Loucy (cell line): Measurements from ENCODE around the gene PTPRN2.

Experiments
- H2AFZ ChIP-seq: fragments of 200-600 bp; sonication (generic); 2 replicates; pipeline ENCODE4 v1.6.0; 2016; ENCODE audit warnings: antibody characterized with exemption, mild to moderate bottlenecking, low read length, moderate library complexity
- H3F3A ChIP-seq: fragments of 200-600 bp; 2 replicates; pipeline ENCODE4 v1.6.0; 2016; ENCODE audit warnings: antibody characterized with exemption, low read depth, mild to moderate bottlenecking
- H3K27me3 ChIP-seq: fragments of 200-600 bp; sonication (generic); 2 replicates; pipeline ENCODE4 v1.6.1; 2014; ENCODE audit warnings: low read length, mild to moderate bottlenecking; ENCODE audit not compliant: insufficient read depth, poor library complexity, severe bottlenecking
- H3K36me3 ChIP-seq: fragments of 200-600 bp; sonication (generic); 2 replicates; pipeline ENCODE4 v1.6.1; 2016; ENCODE audit warnings: low read length; ENCODE audit not compliant: insufficient read depth
- H3K4me1 ChIP-seq: fragments of 200-600 bp; sonication (generic); 2 replicates; pipeline ENCODE4 v1.5.1; 2014; ENCODE audit warnings: low read length, mild to moderate bottlenecking; ENCODE audit not compliant: insufficient read depth, poor library complexity, severe bottlenecking
- H3K4me2 ChIP-seq: fragments of 200-600 bp; sonication (generic); 2 replicates; pipeline ENCODE4 v1.6.0; 2014; ENCODE audit warnings: antibody characterized with exemption, low read length, low read depth, mild to moderate bottlenecking; ENCODE audit not compliant: poor library complexity, severe bottlenecking
- H3K4me3 ChIP-seq: fragments of 200-600 bp; sonication (generic); 2 replicates; pipeline ENCODE4 v1.5.1; 2014; ENCODE audit warnings: low read length, mild to moderate bottlenecking, mixed read lengths; ENCODE audit not compliant: poor library complexity, severe bottlenecking
- H3K79me2 ChIP-seq: fragments of 200-600 bp; sonication (generic); 2 replicates; pipeline ENCODE4 v1.6.1; 2014; ENCODE audit warnings: low read length; ENCODE audit not compliant: insufficient read depth
- H3K9ac ChIP-seq: fragments of 200-600 bp; sonication (generic); 2 replicates; pipeline ENCODE4 v1.6.0; 2014; ENCODE audit warnings: mild to moderate bottlenecking, low read depth, low read length, moderate library complexity; ENCODE audit not compliant: poor library complexity, severe bottlenecking
- H3K9me2 ChIP-seq: fragments of 200-600 bp; sonication (generic); replicated peaks from 2 replicates; pipeline ENCODE4 v1.6.1; 2016; ENCODE audit warnings: low read depth, low read length, mixed read lengths
- H3K9me3 ChIP-seq: fragments of 200-600 bp; sonication (generic); 2 replicates; pipeline ENCODE4 v1.6.1; 2014; ENCODE audit warnings: mild to moderate bottlenecking, antibody characterized with exemption, low read length, low read depth; ENCODE audit not compliant: insufficient read depth
- H4K20me1 ChIP-seq: fragments of 200-600 bp; sonication (generic); 2 replicates; pipeline ENCODE4 v1.6.0; 2014; ENCODE audit warnings: antibody characterized with exemption, low read length, mild to moderate bottlenecking; ENCODE audit not compliant: insufficient read depth, poor library complexity, severe bottlenecking
- EZH2phosphoT487 ChIP-seq: fragments of 200-600 bp; IDR thresholded peaks from 2 replicates; pipeline ENCODE4 v1.6.1; 2018; ENCODE audit warnings: antibody characterized with exemption, mild to moderate bottlenecking, moderate library complexity, borderline replicate concordance
- TF ChIP-seq, protein P1 (sequence below): fragments of 200-600 bp; sonication (generic); conservative IDR thresholded peaks from 2 replicates; pipeline ENCODE4 v1.5.1; 2014; ENCODE audit warnings: mild to moderate bottlenecking, antibody characterized with exemption, low read length

Gene PTPRN2

DNA sequence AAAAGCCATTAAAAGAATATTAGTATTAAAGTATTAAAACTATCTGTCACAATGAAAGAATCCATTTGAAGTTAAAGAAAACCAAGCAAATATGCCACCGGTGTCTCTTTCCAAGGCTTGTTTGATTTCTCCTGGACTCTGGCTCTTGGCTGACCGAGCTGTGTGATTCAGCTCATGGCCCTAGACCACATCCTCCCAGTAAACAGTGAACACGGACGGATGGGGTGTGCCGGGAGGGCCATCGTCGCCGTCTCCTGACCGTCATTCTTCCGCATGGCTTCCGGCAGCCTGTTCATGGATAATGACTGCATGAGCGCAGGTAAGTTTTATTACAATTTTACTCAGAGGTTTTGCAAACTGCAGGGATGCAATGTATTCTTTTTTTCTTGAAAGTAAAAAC is 1032.3 kb downstream of the PTPRN2 start:
- Histone ChIP-seq H4K20me1 (no peaks in the 10 kb centered on the region), H2AFZ (no peak overlapping the region), H3K9me2 (no peaks in the 10 kb centered on the region), H3F3A (no peaks in the 10 kb centered on the region), H3K9me3 (no peaks in the 10 kb centered on the region; the same call in 1 of the 2 replicates), H3K9ac (no peak overlapping the region), H3K79me2 (no peaks in the 10 kb centered on the region), H3K27me3 (no peaks in the 10 kb centered on the region), H3K4me2 (no peak overlapping the region), H3K4me3 (no peak overlapping the region), H3K4me1 (no peaks in the 10 kb centered on the region), H3K36me3 (no peaks in the 10 kb centered on the region)
- TF ChIP-seq EZH2phosphoT487, result no peak
- TF ChIP-seq, protein P1, sequence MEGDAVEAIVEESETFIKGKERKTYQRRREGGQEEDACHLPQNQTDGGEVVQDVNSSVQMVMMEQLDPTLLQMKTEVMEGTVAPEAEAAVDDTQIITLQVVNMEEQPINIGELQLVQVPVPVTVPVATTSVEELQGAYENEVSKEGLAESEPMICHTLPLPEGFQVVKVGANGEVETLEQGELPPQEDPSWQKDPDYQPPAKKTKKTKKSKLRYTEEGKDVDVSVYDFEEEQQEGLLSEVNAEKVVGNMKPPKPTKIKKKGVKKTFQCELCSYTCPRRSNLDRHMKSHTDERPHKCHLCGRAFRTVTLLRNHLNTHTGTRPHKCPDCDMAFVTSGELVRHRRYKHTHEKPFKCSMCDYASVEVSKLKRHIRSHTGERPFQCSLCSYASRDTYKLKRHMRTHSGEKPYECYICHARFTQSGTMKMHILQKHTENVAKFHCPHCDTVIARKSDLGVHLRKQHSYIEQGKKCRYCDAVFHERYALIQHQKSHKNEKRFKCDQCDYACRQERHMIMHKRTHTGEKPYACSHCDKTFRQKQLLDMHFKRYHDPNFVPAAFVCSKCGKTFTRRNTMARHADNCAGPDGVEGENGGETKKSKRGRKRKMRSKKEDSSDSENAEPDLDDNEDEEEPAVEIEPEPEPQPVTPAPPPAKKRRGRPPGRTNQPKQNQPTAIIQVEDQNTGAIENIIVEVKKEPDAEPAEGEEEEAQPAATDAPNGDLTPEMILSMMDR, result no peak

DNA sequence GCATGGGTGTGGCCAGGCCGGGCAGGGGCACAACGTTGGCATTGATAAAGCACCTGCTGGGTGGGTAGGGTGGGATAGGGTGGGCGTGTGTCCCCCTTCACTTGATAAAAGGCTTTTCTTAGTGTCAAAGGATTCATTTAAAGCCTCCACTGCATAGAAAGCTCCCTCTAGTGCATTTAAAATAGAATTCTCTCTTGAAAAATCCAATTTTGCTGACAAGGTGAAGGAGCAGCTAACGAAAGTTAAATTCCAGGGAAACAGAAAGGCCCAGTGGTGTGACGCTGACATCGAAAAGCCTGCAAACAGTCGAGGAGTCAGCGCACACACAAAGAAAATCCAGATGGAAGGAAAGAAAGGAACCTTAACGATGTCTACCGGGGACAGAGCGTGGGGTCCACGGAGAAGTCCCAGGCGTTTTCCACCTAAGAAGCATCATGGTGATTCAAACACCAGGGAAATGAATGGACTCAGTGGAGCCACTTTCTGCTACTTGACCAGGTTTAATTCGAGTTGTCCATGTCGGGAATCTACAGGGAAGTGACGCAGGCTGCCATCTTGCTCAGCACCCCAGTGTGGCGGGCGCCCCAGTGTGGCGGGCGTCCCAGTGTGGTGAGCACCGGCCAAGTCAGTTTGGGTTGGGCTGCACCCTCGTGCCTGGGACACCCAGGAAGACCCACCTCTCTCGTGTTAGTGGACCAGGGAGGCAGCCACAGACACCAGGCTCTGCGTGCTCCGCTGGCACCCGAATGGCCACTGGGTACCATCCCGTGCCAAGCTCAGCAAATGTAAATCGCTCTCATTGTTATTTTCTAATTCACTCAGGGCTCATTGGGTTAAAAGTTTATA is 1033.0 kb downstream of the PTPRN2 start:
- TF ChIP-seq, protein P1, result no peak
- H4K20me1 ChIP-seq, result no peaks in the 10 kb centered on the region
- H3K27me3 ChIP-seq, result no peaks in the 10 kb centered on the region
- no peaks in the 10 kb centered on the region for H3K4me1 ChIP-seq
- no peaks in the 10 kb centered on the region for H3K79me2 ChIP-seq
- H3K9ac ChIP-seq, result no peak overlapping the region
- no peak overlapping the region for H3K4me3 ChIP-seq
- no peaks in the 10 kb centered on the region for H3K36me3 ChIP-seq
- H2AFZ ChIP-seq, result no peak overlapping the region
- no peaks in the 10 kb centered on the region for H3K9me2 ChIP-seq
- no peaks in the 10 kb centered on the region; the same call in 1 of the 2 replicates for H3K9me3 ChIP-seq
- H3K4me2 ChIP-seq, result no peak overlapping the region
- no peaks in the 10 kb centered on the region for H3F3A ChIP-seq

DNA sequence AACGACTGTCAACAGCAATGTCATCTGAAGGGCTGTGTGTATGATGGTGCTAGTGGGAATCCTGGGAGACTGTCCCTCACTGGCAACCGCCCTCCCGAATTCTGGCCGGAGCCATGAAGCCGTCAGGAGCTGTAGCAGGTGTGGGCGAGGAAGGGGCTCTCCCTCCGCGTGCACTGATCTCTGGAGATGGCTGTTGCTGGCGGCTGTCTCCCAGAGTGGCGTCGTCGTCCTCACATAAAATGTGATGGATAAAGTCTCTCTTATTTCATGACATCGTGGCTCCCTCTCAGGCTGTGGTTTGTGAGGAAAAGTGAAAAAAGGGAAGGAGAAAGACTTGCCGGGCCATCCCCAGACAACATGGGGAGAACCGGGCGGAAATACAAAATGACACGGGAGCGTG is 1034.4 kb downstream of the PTPRN2 start:
- no peaks in the 10 kb centered on the region for H3K79me2 ChIP-seq
- no peaks in the 10 kb centered on the region for H3K9me2 ChIP-seq
- H4K20me1 ChIP-seq, result no peaks in the 10 kb centered on the region
- no peaks in the 10 kb centered on the region for H3K4me1 ChIP-seq
- H3K4me2 ChIP-seq, result no peak overlapping the region
- H3K9ac ChIP-seq, result no peak overlapping the region
- TF ChIP-seq EZH2phosphoT487, result no peak
- TF ChIP-seq, protein P1, result no peak
- H2AFZ ChIP-seq, result no peak overlapping the region
- H3K27me3 ChIP-seq, result no peaks in the 10 kb centered on the region
- no peaks in the 10 kb centered on the region for H3F3A ChIP-seq
- H3K4me3 ChIP-seq, result no peak overlapping the region
- H3K36me3 ChIP-seq, result no peaks in the 10 kb centered on the region
- H3K9me3 ChIP-seq, result no peaks in the 10 kb centered on the region; the same call in 1 of the 2 replicates
